Upper lobe of left lung (tissue), 6 donors: ENCODE data around the gene L2HGDH. TPM values are rescaled to one million over a fixed set of nuclear protein-coding genes. Genes with fewer than 3 reads are reported as not detected.

ENCODE experiments used
- ATAC-seq, 2 donors: fragments of 200-7000 bp; cut with Tn5 transposase; one replicate each; pipeline ENCODE4 v1.9.1; 2022; ENCODE audit warnings: mild to moderate bottlenecking in 2 of 2, moderate library complexity in 2 of 2; ENCODE audit not compliant: low FRiP score in 2 of 2
- DNase-seq, 2 donors: peaks; one replicate each; pipeline ENCODE4 v3.0.0-alpha.2; 2019 to 2020
- H3K27ac ChIP-seq, 4 donors: fragments of 200-600 bp; sonication (generic); one replicate each; pipeline ENCODE4 v1.5.1; 2016 to 2019
- H3K27me3 ChIP-seq, 4 donors: fragments of 200-600 bp; sonication (generic); one replicate each; pipeline ENCODE4 v1.5.1; 2017 to 2019
- H3K36me3 ChIP-seq, 4 donors: fragments of 200-600 bp; sonication (generic); one replicate each; pipeline ENCODE4 v1.5.1; 2016 to 2019
- H3K4me1 ChIP-seq, 4 donors: fragments of 200-600 bp; sonication (generic); one replicate each; pipeline ENCODE4 v1.5.1; 2018 to 2019
- H3K4me3 ChIP-seq, 4 donors: fragments of 200-600 bp; sonication (generic); one replicate each; pipeline ENCODE4 v1.5.1; 2017 to 2019; ENCODE audit warnings: mild to moderate bottlenecking in 2 of 4, moderate library complexity in 1 of 4
- H3K9me3 ChIP-seq, 4 donors: fragments of 200-600 bp; sonication (generic); one replicate each; pipeline ENCODE4 v1.5.1; 2018 to 2019
- EP300 ChIP-seq, 4 donors: sonication (generic); formaldehyde crosslinking; IDR thresholded peaks; one replicate each; pipeline ENCODE4 v1.5.1; 2017; ENCODE audit warnings: antibody characterized with exemption in 4 of 4, control low read depth in 2 of 4
- POLR2A ChIP-seq, 4 donors: fragments of 450-650 bp; IDR thresholded peaks; one replicate each; pipeline ENCODE4 v1.5.1; 2016 to 2017; ENCODE audit warnings: antibody characterized with exemption in 4 of 4, mild to moderate bottlenecking in 2 of 4
- POLR2AphosphoS5 ChIP-seq, 2 donors: sonication (generic); formaldehyde crosslinking; IDR thresholded peaks; one replicate each; pipeline ENCODE4 v1.5.1; 2017; ENCODE audit warnings: antibody characterized with exemption in 2 of 2
- WGBS, 2 donors: methylation state at CpG; one replicate each; pipeline ENCODE4 v1.1.5; 2017 to 2018; 5-methylcytosine and 5-hydroxymethylcytosine counted together
- total RNA-seq, 6 donors: library from RNA; depleted of rRNA in 4 of 6; stranded (reverse); fragments of >200 nt in 4 of 6; gene quantifications; one replicate each; pipeline versions ENCODE4 v1.1.0 to v1.2.1, GENCODE V29; 2016 to 2021
- TF ChIP-seq, protein P1 (sequence below), 6 experiments: fragments of 450-650 bp in 4 of 6; fragments of 200-600 bp in 2 of 6; sonication (generic) in 2 of 6; IDR thresholded peaks; one replicate each; pipeline ENCODE4 v1.5.1; 2016 to 2019; ENCODE audit warnings: antibody characterized with exemption in 6 of 6
- donor health status: DM: no; HTN: no; CAD: no; lungs with moderate emphysema.
- donor health status: DM: no; HTN: yes; CAD: no; lungs with severe emphysema.

Gene L2HGDH
- total RNA-seq, 6 donors from 2014 or later: 1.1 to 10.1 (median 4.6) TPM

DNA sequence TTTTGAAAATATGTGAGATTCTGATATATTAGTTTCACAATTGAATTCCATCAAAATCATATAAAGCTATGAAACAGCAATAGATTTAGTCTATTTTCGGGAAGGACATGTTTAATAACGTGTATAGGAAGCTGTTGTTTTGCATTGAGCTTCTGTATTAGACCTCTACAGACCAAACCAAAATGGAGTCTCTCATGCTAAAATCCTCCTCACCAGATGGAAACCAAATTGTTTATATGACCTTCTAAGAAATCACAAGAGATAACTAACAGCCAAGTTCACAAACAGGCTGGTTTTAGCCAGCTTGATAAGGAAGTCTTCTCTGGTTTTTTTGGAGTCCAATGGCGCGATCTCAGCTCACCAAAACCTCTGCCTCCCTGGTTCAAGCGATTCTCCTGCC, 23.9 kb downstream of the L2HGDH start:
- TF ChIP-seq EP300 (IDR thresholded peaks at IDR 0.05) (no peak), POLR2A (IDR thresholded peaks at IDR 0.05) (no peak)
- Histone ChIP-seq H3K36me3 (no peaks in the 10 kb centered on the region), H3K27ac (no peak overlapping the region), H3K9me3 (no peaks in the 10 kb centered on the region), H3K4me1 (no peaks in the 10 kb centered on the region), H3K27me3 (no peaks in the 10 kb centered on the region), H3K4me3 (no peak overlapping the region)
- ATAC-seq (no peak), DNase-seq (no peak)
- 94 to 99% methylated on average over 5 of the region's 5 CpGs for WGBS, 2 donors

DNA sequence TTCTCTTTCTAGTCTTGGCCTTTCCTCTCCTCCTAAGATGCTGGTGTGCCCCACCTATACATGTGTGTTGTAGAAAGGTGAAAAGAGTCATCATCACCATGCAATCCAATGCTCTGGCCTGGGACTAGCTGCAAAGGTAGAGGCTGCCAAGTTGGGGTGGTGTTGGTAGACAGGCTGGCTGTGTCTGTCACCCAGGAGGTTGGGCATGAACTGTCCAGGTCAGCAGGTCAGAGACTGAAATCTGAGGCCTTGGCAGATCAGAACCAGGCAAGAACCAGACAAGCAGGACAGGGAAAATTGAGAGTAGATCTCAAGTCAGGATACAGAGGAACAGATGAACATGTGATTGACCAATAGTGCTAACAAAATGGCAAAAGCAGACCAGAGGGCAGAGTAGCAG, 26.2 kb downstream of the L2HGDH start:
- ATAC-seq (no peak), DNase-seq (no peak)
- Histone ChIP-seq H3K9me3 (no peaks in the 10 kb centered on the region), H3K27ac (no peak overlapping the region), H3K36me3 (no peaks in the 10 kb centered on the region), H3K27me3 (no peaks in the 10 kb centered on the region), H3K4me1 (no peaks in the 10 kb centered on the region), H3K4me3 (no peak overlapping the region)
- no peak for TF ChIP-seq POLR2A (IDR thresholded peaks at IDR 0.05)
- no peak for TF ChIP-seq EP300 (IDR thresholded peaks at IDR 0.05)
- no peak for TF ChIP-seq POLR2AphosphoS5 (IDR thresholded peaks at IDR 0.05)
- TF ChIP-seq, protein P1, sequence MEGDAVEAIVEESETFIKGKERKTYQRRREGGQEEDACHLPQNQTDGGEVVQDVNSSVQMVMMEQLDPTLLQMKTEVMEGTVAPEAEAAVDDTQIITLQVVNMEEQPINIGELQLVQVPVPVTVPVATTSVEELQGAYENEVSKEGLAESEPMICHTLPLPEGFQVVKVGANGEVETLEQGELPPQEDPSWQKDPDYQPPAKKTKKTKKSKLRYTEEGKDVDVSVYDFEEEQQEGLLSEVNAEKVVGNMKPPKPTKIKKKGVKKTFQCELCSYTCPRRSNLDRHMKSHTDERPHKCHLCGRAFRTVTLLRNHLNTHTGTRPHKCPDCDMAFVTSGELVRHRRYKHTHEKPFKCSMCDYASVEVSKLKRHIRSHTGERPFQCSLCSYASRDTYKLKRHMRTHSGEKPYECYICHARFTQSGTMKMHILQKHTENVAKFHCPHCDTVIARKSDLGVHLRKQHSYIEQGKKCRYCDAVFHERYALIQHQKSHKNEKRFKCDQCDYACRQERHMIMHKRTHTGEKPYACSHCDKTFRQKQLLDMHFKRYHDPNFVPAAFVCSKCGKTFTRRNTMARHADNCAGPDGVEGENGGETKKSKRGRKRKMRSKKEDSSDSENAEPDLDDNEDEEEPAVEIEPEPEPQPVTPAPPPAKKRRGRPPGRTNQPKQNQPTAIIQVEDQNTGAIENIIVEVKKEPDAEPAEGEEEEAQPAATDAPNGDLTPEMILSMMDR (IDR thresholded peaks at IDR 0.05): no peak

DNA sequence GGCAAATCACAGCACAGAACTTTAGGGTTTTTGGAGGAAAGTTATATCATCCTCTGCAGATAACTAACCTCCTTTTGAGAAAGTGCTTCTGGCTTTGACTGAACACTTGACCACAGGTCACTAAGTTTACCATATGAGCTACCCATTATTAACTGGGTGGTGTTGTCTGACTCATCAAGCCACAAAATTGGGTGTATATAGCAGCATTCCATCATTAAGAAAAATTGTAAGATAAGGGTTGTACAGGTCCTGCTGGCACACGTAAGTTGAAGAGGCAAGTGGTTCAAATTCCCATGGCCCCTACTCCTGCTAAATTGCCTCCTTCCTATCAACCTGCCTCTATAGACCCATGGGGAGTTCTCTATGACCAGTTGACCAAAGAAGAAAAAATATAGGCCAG, 39.5 kb downstream of the L2HGDH start:
- 100% methylated on average over 1 of the region's 1 CpG for WGBS, 2 donors
- Histone ChIP-seq H3K4me3 (no peak overlapping the region), H3K9me3 (no peaks in the 10 kb centered on the region), H3K36me3 (no peaks in the 10 kb centered on the region), H3K27ac (no peak overlapping the region), H3K4me1 (no peaks in the 10 kb centered on the region), H3K27me3 (no peaks in the 10 kb centered on the region)
- ATAC-seq: no peak
- TF ChIP-seq EP300 (IDR thresholded peaks at IDR 0.05) (no peak), POLR2AphosphoS5 (IDR thresholded peaks at IDR 0.05) (no peak), POLR2A (IDR thresholded peaks at IDR 0.05) (no peak)
- TF ChIP-seq, protein P1 (IDR thresholded peaks at IDR 0.05): no peak
- DNase-seq: no peak

DNA sequence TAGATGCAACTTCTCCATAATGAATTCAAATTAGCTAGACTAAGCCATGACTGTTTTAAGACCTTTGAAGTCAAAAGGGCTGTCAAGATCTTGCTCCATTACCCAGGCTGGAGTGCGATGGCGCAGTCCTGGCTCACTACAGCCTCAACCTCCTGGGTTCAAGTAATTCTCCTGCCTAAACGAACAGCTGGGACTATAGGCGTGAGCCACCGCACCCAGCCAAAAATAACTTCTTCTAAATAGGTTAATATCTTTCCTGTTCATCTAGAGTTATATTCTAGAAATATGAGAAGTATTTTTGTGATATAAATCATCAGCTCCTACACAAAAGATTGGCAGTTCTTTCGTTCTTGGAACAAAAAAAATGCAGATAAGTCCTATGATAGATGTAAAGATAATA, 41.1 kb downstream of the L2HGDH start:
- TF ChIP-seq EP300 (IDR thresholded peaks at IDR 0.05) (no peak), POLR2AphosphoS5 (IDR thresholded peaks at IDR 0.05) (no peak), POLR2A (IDR thresholded peaks at IDR 0.05) (no peak)
- TF ChIP-seq, protein P1 (IDR thresholded peaks at IDR 0.05): no peak
- H3K27ac ChIP-seq: no peak overlapping the region
- no peaks in the 10 kb centered on the region for H3K27me3 ChIP-seq
- H3K4me3 ChIP-seq: no peak overlapping the region
- no peaks in the 10 kb centered on the region for H3K36me3 ChIP-seq
- ATAC-seq (no peak), DNase-seq (no peak)
- WGBS, 2 donors: 69 to 80% methylated on average over 6 of the region's 6 CpGs
- H3K4me1 ChIP-seq: no peaks in the 10 kb centered on the region
- H3K9me3 ChIP-seq: no peaks in the 10 kb centered on the region

DNA sequence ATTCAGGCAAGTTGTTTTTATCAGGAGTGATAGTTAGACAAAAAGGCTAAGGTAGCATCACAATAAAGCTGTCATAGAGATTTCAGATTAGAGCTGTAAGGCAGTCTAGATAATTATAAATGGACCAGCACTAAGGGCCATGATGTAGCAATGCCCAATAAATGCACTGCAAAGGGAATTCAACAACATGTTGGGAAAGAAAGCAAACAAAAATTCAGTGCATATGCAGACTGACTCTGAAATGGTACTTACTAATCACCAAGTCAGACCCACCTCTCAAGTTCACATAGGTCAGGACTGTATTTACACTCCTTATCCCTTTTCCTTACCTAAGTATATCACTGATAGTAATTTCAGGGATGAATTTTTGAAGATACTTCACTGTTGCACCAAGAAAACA, 47.0 kb downstream of the L2HGDH start:
- no peaks in the 10 kb centered on the region for H3K27me3 ChIP-seq
- H3K4me3 ChIP-seq: no peak overlapping the region
- H3K36me3 ChIP-seq: peaks cover 0 to 6% (median 0%) of the 10 kb centered on the region in 4 donors
- no peak overlapping the region for H3K27ac ChIP-seq
- no peak for ATAC-seq
- no peak for DNase-seq
- H3K4me1 ChIP-seq: no peaks in the 10 kb centered on the region
- TF ChIP-seq, protein P1 (IDR thresholded peaks at IDR 0.05): no peak
- TF ChIP-seq POLR2A (IDR thresholded peaks at IDR 0.05) (no peak), EP300 (IDR thresholded peaks at IDR 0.05) (no peak), POLR2AphosphoS5 (IDR thresholded peaks at IDR 0.05) (no peak)
- H3K9me3 ChIP-seq: no peaks in the 10 kb centered on the region
